Chondrocyte (in vitro differentiated cells): ENCODE measurements around the gene TM7SF2. TPM values are rescaled to one million over a fixed set of nuclear protein-coding genes. Genes with fewer than 3 reads are reported as not detected.

ENCODE experiments used
- DNase-seq: peaks from one replicate; pipeline ENCODE4 v3.0.0; 2021; ENCODE audit warnings: mixed read lengths, low spot score
- H3K27ac Mint-ChIP-seq: one replicate; pipeline ENCODE4 v1.8.0; 2021; ENCODE audit warnings: mild to moderate bottlenecking, moderate library complexity, mixed read lengths; ENCODE audit not compliant: unreplicated experiment
- H3K27me3 Mint-ChIP-seq: 2 replicates; pipeline ENCODE4 v1.8.0; 2021; ENCODE audit warnings: low read depth, mixed read lengths
- H3K36me3 Mint-ChIP-seq: 2 replicates; pipeline ENCODE4 v1.8.0; 2021; ENCODE audit warnings: low read depth, mixed read lengths
- H3K4me1 Mint-ChIP-seq: 2 replicates; pipeline ENCODE4 v1.8.0; 2021; ENCODE audit warnings: low read depth, mild to moderate bottlenecking, mixed read lengths
- H3K4me3 Mint-ChIP-seq: one replicate; pipeline ENCODE4 v1.8.0; 2021; ENCODE audit warnings: mild to moderate bottlenecking, moderate library complexity, mixed read lengths; ENCODE audit not compliant: unreplicated experiment
- H3K9me3 Mint-ChIP-seq: 2 replicates; pipeline ENCODE4 v1.8.0; 2021; ENCODE audit warnings: low read depth, mixed read lengths
- CTCF ChIP-seq: fragments of 200-600 bp; sonication (generic); IDR thresholded peaks from 2 replicates; pipeline ENCODE4 v1.5.0; 2021; ENCODE audit warnings: antibody characterized with exemption, mild to moderate bottlenecking, moderate library complexity
- total RNA-seq: library from RNA; stranded (reverse); gene quantifications from 3 replicates; pipeline ENCODE4 v1.2.1, GENCODE V29; 2021

TM7SF2 gene
- total RNA-seq, 1 donor from 2014 or later, result 10.7 TPM

- DNase-seq, result no peak
- Mint-ChIP-seq H3K27ac (no peak overlapping the region), H3K36me3 (peaks cover 3% of the 10 kb centered on the region), H3K4me3 (no peak overlapping the region), H3K27me3 (no peaks in the 10 kb centered on the region), H3K4me1 (peaks cover 20% of the 10 kb centered on the region), H3K9me3 (no peaks in the 10 kb centered on the region)
- no peak for TF ChIP-seq CTCF
Measured at GRCh38 chr11:65107751-65108468, 3.8 kb upstream of the TM7SF2 start.

- no peaks in the 10 kb centered on the region for H3K9me3 Mint-ChIP-seq
- no peaks in the 10 kb centered on the region for H3K27me3 Mint-ChIP-seq
- peaks cover 21% of the 10 kb centered on the region for H3K4me1 Mint-ChIP-seq
- H3K36me3 Mint-ChIP-seq, result peaks cover 3% of the 10 kb centered on the region
- no peak for DNase-seq
- no peak overlapping the region for H3K27ac Mint-ChIP-seq
- no peak overlapping the region for H3K4me3 Mint-ChIP-seq
- TF ChIP-seq CTCF, result no peak
Measured at GRCh38 chr11:65108469-65109123, 3.1 kb upstream of the TM7SF2 start.

- H3K27ac Mint-ChIP-seq, result peak overlapping the region; percentile 42
- H3K4me3 Mint-ChIP-seq, result no peak overlapping the region
- peaks cover 3% of the 10 kb centered on the region for H3K36me3 Mint-ChIP-seq
- no peaks in the 10 kb centered on the region for H3K27me3 Mint-ChIP-seq
- TF ChIP-seq CTCF, result no peak
- H3K9me3 Mint-ChIP-seq, result no peaks in the 10 kb centered on the region
- peaks cover 26% of the 10 kb centered on the region for H3K4me1 Mint-ChIP-seq
- peak; percentile 92 for DNase-seq
Measured at GRCh38 chr11:65109231-65110198, 2.2 kb upstream of the TM7SF2 start.

GRCh38 chr11:65110354-65110861 lies 1.3 kb upstream of the TM7SF2 start:
- H3K9me3 Mint-ChIP-seq, result no peaks in the 10 kb centered on the region
- H3K27ac Mint-ChIP-seq, result peak overlapping the region; percentile 42
- H3K27me3 Mint-ChIP-seq, result no peaks in the 10 kb centered on the region
- H3K4me1 Mint-ChIP-seq, result peaks cover 26% of the 10 kb centered on the region
- TF ChIP-seq CTCF, result peak; percentile 89
- DNase-seq, result peak; percentile 95
- H3K36me3 Mint-ChIP-seq, result peaks cover 1% of the 10 kb centered on the region
- no peak overlapping the region for H3K4me3 Mint-ChIP-seq
